HG03354 (cell line): ENCODE results near the gene EPHA8.

ENCODE experiments used
- ATAC-seq: cut with Tn5 transposase; IDR thresholded peaks from one replicate; pipeline ENCODE4 v1.9.1; 2021; ENCODE audit warnings: mild to moderate bottlenecking; ENCODE audit not compliant: unreplicated experiment, poor library complexity, severe bottlenecking

The EPHA8 gene

DNA sequence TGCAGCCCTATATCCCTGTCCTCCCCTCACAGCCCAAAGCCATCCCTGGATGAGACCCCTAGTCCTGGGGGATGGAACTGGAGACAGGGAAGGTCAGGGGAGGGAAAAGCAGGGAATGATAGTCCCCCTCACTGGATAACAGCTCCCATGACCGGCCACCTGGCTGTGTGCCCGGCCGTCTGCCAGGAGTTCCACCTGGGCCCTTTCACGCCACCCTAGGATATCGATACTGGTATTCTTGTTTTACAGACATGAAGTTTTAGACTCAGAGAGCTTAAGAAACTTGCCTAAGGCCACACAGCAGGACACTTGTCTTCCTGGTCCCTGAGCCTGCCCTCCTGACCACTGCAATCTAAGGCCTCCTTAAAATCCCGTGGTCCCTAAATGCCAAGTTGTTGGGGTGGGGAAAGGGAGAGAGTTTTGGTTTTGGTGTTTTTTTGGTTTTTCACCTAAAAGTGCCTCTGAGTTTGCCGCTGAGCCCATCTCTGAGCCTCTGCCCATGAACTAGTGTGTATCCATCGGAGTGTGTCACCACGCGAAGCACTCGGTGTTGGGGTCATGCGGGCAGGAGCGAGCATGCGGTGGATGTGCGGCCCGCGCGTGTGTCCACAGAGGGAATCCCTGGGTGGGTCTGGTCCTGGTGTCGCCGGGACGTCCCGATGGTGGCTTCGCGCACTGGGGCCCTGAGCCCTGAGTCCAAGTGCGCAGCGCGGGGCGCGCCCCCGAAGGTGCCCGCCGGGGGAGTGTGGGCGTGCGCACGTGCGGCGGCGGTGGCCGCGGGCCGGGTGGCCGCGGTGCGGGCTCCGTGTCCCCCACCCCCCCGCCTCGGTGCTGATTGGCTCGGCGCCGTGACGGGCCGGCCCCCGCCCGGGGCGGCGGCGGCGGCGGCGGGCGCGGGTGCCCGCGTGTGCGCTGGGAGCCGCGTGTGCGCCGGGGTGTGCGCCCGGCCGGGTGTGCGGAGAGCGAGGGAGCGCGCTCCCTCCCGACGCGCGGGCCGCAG, at the start of gene EPHA8:
TSS of gene EPHA8 (plus strand) at position 906 of the 1,000 bp plus-strand sequence. CDS start 147 bp downstream, outside the sequence.
- ATAC-seq: no peak

DNA sequence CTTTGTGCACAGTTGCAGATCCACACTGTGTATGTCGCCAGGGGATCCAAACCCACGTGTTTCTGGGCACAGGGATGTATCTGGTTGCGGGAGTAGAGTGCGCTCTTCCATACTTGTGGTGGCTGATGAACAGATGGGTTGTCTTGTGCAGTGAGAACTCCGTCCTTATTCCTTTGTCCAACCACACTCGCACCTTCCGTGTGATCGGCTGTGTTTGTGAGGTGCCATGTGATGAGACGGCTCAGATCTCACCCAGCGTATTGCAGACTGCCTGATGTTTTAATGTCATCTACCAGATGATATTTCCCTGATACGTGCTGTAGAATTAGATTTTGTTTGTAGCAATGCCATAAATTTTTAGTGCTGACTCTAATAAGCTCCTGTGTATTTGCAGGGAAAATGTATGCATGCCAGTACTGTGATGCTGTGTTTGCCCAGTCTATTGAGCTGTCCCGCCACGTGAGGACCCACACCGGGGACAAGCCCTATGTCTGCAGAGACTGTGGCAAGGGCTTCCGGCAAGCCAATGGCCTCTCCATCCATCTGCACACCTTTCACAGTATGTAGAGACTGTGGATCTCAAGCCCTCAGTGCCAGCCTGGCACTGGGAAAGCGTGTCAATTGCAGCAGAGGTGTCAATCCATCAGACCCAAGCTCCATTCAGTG, 46.2 kb upstream of the EPHA8 start:
- no peak for ATAC-seq

DNA sequence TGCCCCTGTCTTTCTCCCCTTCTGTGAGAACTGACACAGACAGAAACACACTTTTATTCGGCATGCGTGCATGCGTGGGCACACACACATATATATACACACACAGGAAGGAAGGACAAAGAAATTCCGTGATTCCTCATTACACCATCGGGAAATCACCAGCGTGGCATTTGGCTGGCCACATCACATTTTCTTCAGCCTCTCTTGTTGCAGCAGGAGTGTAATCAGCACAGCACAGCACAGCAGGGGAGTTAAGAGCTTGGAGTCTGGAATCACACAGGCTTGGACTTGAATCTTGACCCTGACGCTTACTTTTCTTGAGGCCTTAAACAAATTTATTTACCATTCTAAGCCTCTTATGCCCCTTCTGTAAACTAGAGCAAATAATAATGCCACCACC, 45.3 kb upstream of the EPHA8 start:
- ATAC-seq: no peak

DNA sequence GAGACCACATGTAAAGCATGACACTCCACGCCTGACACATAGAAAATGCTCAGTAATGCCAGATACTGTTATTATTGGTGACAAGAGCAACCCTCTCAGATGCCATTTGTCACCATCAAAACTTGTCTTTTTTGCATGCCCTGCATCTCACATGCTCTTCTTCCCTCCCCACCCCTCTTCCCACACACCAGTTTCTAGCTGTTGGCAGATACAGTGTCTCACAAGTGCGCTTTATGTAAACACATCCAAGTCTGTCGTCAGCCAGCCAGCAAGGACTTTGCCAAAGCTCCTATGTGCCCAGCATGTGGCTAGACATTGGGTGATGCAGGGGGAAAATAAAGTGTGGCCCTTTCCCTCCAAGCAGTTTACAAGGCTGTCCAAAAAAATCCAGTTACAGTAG, 44.9 kb upstream of the EPHA8 start:
- no peak for ATAC-seq

DNA sequence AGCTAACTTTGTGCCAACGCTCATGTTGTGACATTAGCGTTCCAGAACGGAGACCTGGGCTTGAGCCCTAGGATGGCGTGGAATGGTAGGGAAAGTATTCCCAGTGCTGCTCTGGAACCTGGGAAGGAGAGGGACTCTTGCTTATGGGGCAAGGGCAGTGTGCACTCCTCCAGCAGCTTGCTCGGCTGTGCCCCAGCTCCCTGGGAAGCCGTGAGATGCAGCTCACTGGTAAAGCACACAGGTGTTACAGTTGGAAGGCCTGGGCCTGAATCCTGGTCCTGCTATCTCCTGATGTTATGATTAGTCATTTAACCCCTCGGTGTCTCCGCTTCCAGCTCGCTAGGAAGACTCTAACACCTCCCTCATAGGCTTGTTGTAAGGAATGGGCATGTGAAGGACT, 42.4 kb upstream of the EPHA8 start:
- ATAC-seq: no peak

DNA sequence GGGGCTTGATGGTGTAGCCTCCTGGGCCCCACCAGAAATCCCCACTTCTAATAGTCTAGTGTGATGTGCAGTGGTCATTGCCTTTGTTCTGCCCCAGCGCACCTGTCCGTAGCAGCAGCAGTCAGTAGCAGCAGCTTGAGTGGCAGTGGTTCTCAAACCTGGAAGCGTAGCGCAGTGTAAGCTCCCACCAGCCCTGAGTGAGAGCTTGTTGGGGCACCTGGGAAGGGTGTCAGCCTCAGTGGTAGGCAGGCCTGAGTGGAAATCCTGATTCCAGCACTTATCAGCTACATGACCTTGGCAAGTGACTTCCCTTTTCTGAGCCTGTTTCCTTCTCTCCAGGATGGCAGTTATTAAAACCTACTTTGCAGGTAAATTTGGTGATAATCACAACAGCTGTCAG, 41.6 kb upstream of the EPHA8 start:
- ATAC-seq: no peak

DNA sequence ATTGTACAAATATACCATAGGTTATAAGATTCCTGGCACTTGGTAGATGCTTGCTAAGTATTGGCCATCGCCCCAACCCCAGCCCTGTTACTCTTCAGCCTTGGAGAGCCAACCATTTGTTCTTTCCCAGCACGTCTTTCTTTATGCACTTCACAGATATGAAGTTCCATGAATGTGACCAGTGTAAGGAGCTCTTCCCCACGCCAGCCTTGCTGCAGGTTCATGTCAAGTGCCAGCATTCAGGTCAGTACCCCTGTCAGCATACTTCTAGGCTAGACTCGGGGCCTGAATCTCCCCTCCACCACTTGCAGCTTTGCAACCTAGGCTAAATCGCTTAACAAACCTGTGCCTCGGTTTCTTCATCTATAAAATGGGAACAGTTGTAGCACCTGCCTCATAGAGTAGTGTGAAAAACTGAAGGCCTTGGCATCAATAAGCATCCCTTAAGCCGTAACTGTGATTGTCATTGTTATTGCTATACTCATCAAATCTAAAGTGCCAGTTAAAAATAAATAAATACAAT, 41.0 kb upstream of the EPHA8 start:
- ATAC-seq: no peak

DNA sequence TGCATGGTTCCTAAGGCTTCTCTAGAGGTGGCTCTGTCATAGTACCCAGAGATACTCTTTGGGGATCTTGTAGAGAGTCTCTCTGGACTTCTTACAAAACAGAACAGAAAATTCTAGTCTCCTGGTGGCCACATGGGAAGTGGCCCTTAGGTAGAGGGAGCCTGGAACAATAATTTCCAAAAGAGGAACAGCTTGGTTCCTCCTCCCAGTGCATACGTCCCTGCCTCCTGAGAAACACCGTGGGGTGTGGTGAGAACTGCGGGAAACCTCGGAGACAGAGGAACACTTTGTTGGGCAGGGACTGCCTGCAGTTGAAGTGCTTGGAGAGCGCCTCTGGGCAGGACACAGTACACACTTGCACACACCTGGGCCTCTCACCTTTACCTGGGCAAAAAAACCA, 38.8 kb upstream of the EPHA8 start:
- ATAC-seq: no peak

DNA sequence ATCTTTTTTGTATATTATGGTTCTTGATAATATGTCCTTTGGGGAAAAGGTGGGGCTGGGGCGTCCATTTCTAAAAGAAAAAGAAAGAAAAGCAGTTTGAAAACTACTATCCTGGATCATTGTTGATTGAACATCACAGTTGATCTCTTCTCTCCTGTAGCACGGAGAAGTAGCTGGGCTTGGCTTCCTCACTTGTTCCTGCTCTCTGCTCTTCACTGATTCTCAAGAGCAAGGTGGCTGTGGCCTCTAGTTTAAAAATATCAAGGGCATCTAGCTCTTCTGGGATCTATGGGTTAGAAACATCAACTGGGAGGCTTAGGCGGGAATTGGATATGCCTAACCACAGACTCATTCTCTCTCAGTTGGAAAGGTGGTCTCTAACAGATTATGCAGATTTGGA, 38.1 kb upstream of the EPHA8 start:
- ATAC-seq: no peak

DNA sequence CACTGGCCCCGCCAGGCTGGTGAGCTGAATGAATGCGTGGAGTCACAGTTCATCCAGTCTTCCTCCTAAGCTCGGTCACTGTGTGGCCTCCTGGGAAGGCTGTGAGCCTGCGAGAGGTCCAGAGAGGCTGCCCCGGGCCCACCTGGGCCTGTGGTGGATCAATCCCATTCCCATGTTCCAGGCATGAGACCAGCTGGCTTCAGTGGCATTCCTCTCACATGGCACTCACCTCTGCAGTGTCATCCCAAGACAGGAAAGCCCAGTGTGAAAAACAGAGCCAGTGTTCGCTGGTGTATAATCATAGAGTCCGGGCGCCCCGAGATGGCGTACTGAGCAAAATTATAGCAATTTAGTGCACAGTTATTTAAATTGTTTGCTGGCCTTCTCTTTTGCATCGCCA, 37.6 kb upstream of the EPHA8 start:
- no peak for ATAC-seq

DNA sequence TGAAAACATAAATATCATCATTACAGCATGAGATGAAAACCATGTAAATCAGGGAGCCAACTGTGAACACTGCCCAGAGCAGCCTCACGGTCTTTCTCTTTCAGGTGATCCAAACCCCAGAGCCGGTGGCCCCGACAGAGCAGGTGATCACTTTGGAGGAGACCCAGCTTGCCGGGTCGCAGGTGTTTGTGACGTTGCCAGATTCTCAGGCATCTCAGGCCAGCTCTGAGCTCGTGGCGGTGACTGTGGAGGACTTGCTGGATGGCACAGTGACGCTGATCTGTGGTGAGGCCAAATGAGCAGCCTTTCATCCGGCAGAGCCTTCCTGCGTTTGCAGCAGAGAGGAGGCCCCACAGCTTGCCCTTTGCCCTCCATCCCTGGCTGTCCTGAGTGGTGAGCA, 37.2 kb upstream of the EPHA8 start:
- ATAC-seq: no peak

DNA sequence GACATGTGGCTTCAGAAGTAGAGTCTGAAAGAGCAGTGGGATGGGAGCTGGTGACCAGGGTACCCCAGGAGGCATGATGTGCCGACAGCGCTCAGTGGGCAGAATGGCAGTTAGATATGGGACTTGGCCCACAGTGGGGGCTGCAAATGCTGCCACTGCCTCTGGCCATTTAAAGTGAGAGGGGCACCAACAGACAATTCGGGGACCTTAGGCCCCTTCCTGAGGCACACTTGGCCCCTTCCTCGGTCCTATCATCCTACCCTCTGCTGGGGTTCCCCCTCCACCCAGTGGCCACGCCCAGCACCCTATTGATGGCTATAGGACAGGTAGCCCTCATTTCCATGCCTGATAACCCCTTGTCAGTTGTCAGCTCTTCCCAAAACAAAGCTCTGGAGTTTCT, 36.6 kb upstream of the EPHA8 start:
- no peak for ATAC-seq

DNA sequence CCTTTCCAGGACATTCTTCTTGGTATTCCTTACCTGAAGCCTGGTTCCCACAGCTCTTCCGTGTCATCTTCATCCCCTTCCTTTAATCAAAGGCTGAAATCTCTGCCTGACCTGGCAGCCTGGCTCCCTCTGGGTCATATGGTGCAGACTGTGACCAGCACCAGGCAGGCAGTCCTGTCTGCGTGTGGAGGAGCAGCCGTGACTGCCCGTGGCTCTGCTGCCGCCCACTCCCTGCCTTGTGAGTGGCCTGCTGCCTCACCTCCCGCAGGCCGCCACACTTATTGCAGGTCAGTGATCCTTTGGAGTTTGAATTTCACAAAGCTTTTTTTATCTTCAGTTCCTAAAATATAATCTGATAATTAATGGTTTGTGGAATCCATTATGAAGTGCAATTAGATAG, 36.2 kb upstream of the EPHA8 start:
- ATAC-seq: no peak

DNA sequence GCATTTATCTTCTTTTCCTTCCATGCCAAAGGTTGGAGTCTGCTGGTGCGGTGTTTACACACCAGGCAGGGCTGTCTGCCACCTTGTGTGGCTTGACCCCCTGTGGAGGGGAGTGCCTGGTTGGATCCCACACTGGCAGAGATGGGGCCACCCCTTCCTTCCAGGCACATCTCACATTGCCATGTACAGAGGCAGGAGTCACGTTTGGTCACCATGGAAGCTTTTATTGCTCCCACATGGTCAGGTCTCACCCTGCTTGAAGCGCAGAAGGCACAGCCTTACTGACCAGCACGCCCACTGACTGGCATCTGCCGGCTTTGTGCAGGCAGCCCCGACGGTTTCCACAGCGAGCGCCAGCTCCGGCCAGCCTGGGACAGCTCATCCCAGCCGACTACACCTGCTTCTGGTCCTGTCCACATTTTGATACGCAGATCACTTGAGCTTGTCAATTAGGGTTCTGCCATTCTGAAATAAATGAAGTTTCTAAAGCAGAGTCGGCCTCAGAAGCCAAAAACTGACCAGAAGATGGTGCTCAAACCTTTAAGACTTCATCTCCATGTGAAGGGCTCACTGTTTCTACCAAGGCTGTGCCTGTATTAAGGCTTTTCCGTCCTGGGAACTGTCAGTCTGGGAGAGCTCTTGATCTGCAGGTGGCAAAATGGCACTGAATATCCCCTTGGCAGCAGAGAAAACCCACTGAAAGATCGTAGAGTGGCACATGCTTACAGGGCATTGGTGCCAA, 35.6 kb upstream of the EPHA8 start:
- ATAC-seq: no peak

DNA sequence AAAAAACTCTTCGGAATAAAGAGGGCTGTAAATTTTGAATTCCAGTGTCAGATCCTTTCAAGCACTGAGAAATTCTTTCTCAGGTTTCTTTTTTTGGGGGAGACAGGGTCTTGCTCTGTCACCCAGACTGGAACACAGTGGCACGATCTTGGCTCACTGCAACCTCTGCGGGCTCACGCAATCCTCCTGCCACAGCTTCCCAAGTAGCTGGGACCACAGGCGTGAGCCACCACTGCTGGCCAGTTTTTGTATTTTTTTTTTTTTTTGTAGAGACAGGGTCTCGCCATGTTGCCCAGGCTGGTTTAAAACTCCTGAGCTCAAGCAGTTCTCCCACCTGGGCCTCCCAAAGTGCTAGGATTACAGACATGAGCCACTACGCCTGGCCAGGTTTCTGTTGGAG, 34.8 kb upstream of the EPHA8 start:
- ATAC-seq: no peak

DNA sequence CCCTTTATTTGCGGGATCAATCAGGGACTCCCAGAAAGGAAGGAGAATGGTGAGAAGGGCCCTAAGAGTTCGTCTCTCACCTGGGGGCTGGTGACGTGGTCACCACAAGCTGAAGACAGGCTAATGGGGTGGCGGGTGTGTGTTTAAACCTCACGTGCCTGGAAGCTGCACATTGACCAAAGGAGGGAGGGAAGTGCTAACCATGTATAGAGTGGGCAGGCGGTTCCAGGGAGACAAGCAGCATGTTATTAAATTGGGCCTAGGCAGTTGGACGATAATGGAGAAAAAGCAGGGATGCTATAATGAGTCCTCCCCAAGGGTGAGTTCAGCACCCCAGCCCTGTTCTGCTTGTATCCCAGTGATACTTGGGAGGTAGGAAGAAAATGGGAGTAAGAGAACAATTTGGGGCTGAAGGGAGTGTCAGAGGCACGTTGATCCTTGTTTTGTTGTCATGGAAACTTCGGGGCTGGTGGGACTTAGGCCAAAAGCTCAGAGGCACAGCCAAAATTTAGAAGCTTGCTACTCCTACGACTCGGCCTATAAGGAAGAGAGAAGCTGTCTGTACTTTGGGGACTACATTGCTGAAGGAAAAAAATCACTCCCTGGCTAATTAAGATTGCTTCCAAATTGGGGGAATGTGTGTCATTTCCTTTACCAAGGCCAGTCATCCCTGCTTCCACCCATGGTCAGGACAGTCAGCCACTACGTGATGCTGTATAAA, 33.2 kb upstream of the EPHA8 start:
- ATAC-seq: no peak

DNA sequence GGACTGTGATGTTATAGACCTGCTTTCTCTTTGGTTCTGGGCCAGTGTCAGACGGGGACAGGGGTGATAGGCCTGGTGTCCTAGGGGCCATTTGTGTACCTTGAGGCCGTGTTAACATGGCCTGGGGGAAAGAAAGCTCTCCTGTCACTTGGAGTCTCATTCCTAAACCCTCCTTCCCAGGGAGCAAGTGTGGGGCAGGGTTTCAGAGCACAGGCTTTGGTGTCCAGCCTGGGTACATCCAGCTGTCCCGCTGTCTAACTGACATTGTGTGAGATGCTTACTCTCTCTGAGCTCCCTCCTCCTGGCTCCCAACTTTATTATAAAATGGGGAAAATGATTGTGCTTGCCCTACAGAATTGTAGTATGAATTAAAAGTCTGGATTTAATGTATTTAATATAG, 32.6 kb upstream of the EPHA8 start:
- no peak for ATAC-seq

DNA sequence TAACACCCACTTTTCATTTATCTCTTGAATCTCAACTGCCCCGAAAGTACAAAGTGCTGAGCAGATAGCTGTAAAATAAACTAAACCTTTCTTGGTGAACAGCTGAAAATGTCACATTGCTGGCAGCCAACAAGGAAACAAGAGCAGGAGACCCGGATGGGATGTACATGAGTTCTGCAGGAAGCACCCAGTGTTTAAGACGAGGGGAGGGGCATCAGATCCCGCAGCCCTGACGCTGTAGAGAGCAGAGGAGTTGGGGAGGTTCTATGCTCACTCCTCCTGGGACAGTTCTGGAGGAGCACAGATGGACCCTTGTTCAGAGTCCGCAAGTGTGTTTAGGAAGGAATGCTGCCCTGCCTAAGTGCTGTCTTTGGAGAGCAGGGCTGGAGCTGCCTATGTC, 32.0 kb upstream of the EPHA8 start:
- no peak for ATAC-seq

DNA sequence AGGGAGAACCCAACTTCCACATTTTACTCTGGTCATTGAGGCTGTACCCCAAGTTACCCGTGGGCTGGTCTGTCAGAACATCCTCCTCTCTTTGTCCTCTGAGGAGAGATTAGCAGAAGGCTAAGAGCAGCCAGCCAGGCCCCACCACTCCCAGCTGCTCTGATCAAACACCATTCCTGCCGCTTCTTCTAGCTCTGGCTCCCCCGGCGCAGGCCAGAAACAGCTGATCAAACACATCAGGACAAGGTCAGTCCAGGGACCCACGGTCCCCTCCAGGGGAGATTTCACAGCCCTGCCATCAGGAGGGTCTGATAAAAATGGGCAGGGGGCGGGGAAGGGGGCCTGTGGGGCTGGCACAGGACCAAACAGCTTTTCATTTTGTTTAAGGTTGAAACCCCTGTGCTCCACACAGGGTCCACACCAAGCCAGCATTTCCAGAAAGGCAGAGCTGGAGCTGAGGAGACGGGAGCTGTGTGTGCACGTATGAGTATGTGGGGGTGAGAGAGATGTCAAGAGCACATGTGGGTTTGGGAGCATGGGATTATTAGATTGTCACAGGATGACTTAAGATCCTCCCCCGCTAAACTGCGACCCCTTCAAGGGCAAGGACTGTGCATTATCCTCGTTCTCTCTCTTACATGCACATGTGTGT, 29.9 kb upstream of the EPHA8 start:
- ATAC-seq: no peak
